Peyer's patch (tissue), 4 donors: ENCODE results near the gene FRMD4A. TPM values are rescaled to one million over a fixed set of nuclear protein-coding genes. Genes with fewer than 3 reads are reported as not detected.
"Not testable (repeated sequence)": the region's sequence is repeated elsewhere in the genome, so short reads cannot be mapped to it uniquely, and the experiment has no call there.

Source experiments
- DNase-seq, 3 donors: peaks; one replicate each; pipeline ENCODE4 v3.0.0-alpha.2; 2017 to 2019
- H3K27ac ChIP-seq, 4 donors: fragments of 200-600 bp; sonication (generic); one replicate each; pipeline ENCODE4 v1.5.1; 2016 to 2019
- H3K27me3 ChIP-seq, 2 donors: fragments of 200-600 bp; sonication (generic); one replicate each; pipeline ENCODE4 v1.5.1; 2019
- H3K36me3 ChIP-seq, 3 donors: fragments of 200-600 bp; sonication (generic); one replicate each; pipeline ENCODE4 v1.5.1; 2016 to 2019
- H3K4me1 ChIP-seq, 4 donors: fragments of 200-600 bp; sonication (generic); one replicate each; pipeline ENCODE4 v1.5.1; 2016 to 2019
- H3K4me3 ChIP-seq, 4 donors: fragments of 200-600 bp; sonication (generic); 1 replicate in 3 of 4; 2 replicates in 1 of 4; pipeline ENCODE4 v1.5.1; 2016 to 2019; ENCODE audit warnings: mild to moderate bottlenecking in 1 of 4
- H3K9me3 ChIP-seq, 4 donors: fragments of 200-600 bp; sonication (generic); one replicate each; pipeline ENCODE4 v1.5.1; 2016 to 2019; ENCODE audit warnings: mild to moderate bottlenecking in 1 of 4
- CTCF ChIP-seq, 6 experiments: fragments of 450-650 bp in 4 of 6; fragments of 200-600 bp in 2 of 6; sonication (generic) in 1 of 6; IDR thresholded peaks; one replicate each; pipeline ENCODE4 v1.5.1; 2017 to 2019; ENCODE audit warnings: antibody characterized with exemption in 6 of 6, mild to moderate bottlenecking in 3 of 6, moderate library complexity in 1 of 6
- POLR2A ChIP-seq, 2 donors: fragments of 450-650 bp; IDR thresholded peaks; one replicate each; pipeline ENCODE4 v1.5.1; 2017; ENCODE audit warnings: antibody characterized with exemption in 2 of 2, mild to moderate bottlenecking in 2 of 2, moderate library complexity in 2 of 2
- total RNA-seq, 4 donors: library from RNA; depleted of rRNA; stranded (reverse); fragments of >200 nt; gene quantifications; one replicate each; pipeline ENCODE4 v1.1.0, GENCODE V29; 2016

FRMD4A gene
- total RNA-seq, 4 donors from 2014 or later = 3.0 to 47.9 (median 5.9) TPM

- no peak overlapping the region for H3K27ac ChIP-seq
- no peak for TF ChIP-seq POLR2A (IDR thresholded peaks at IDR 0.05)
- no peak for TF ChIP-seq CTCF (IDR thresholded peaks at IDR 0.05)
- no peaks in the 10 kb centered on the region for H3K4me1 ChIP-seq
- no peaks in the 10 kb centered on the region for H3K27me3 ChIP-seq
- H3K9me3 ChIP-seq = no peaks in the 10 kb centered on the region
- DNase-seq = no peak
- H3K36me3 ChIP-seq = no peaks in the 10 kb centered on the region
- H3K4me3 ChIP-seq = no peak overlapping the region
Observed at GRCh38 chr10:13924040-13924725, 406.5 kb downstream of the FRMD4A start.

GRCh38 chr10:13922586-13922985 is 408.1 kb downstream of the FRMD4A start:
- H3K36me3 ChIP-seq = no peaks in the 10 kb centered on the region
- H3K27ac ChIP-seq = no peak overlapping the region
- no peak for DNase-seq
- H3K27me3 ChIP-seq = no peaks in the 10 kb centered on the region
- TF ChIP-seq CTCF (IDR thresholded peaks at IDR 0.05) (no peak), POLR2A (IDR thresholded peaks at IDR 0.05) (no peak)
- no peaks in the 10 kb centered on the region for H3K4me1 ChIP-seq
- H3K9me3 ChIP-seq = no peaks in the 10 kb centered on the region
- no peak overlapping the region for H3K4me3 ChIP-seq

GRCh38 chr10:13921941-13922340 is 408.8 kb downstream of the FRMD4A start:
- H3K4me1 ChIP-seq = no peaks in the 10 kb centered on the region
- H3K27me3 ChIP-seq = no peaks in the 10 kb centered on the region
- no peaks in the 10 kb centered on the region for H3K36me3 ChIP-seq
- H3K9me3 ChIP-seq = no peaks in the 10 kb centered on the region
- TF ChIP-seq POLR2A (IDR thresholded peaks at IDR 0.05) (no peak), CTCF (IDR thresholded peaks at IDR 0.05) (no peak)
- no peak overlapping the region for H3K4me3 ChIP-seq
- H3K27ac ChIP-seq = no peak overlapping the region
- DNase-seq = no peak

GRCh38 chr10:13921131-13921530 is 409.6 kb downstream of the FRMD4A start:
- H3K27me3 ChIP-seq, H3K4me3 ChIP-seq, H3K4me1 ChIP-seq, H3K36me3 ChIP-seq, H3K27ac ChIP-seq, H3K9me3 ChIP-seq, DNase-seq: not testable (repeated sequence)

GRCh38 chr10:13920465-13920864 is 410.3 kb downstream of the FRMD4A start:
- no peak for DNase-seq
- Histone ChIP-seq H3K27me3 (no peaks in the 10 kb centered on the region), H3K36me3 (no peaks in the 10 kb centered on the region), H3K9me3 (no peaks in the 10 kb centered on the region), H3K27ac (no peak overlapping the region), H3K4me3 (no peak overlapping the region), H3K4me1 (no peaks in the 10 kb centered on the region)
- TF ChIP-seq CTCF (IDR thresholded peaks at IDR 0.05) = no peak
- TF ChIP-seq POLR2A (IDR thresholded peaks at IDR 0.05) = no peak

- TF ChIP-seq POLR2A (IDR thresholded peaks at IDR 0.05) (no peak), CTCF (IDR thresholded peaks at IDR 0.05) (no peak)
- no peaks in the 10 kb centered on the region for H3K27me3 ChIP-seq
- no peaks in the 10 kb centered on the region for H3K36me3 ChIP-seq
- no peak overlapping the region for H3K27ac ChIP-seq
- DNase-seq = no peak
- no peak overlapping the region for H3K4me3 ChIP-seq
- no peaks in the 10 kb centered on the region for H3K9me3 ChIP-seq
- no peaks in the 10 kb centered on the region for H3K4me1 ChIP-seq
Observed at GRCh38 chr10:13920031-13920430, 410.7 kb downstream of the FRMD4A start.
